ENCODE measurements around the gene RHOA. TPM values are rescaled to one million over a fixed set of nuclear protein-coding genes. Genes with fewer than 3 reads are reported as not detected.
"Not testable (repeated sequence)": the region's sequence is repeated elsewhere in the genome, so short reads cannot be mapped to it uniquely, and the experiment has no call there.

RHOA gene
- total RNA-seq, 2 donors from 2014 or later = 311 to 334 TPM

DNA sequence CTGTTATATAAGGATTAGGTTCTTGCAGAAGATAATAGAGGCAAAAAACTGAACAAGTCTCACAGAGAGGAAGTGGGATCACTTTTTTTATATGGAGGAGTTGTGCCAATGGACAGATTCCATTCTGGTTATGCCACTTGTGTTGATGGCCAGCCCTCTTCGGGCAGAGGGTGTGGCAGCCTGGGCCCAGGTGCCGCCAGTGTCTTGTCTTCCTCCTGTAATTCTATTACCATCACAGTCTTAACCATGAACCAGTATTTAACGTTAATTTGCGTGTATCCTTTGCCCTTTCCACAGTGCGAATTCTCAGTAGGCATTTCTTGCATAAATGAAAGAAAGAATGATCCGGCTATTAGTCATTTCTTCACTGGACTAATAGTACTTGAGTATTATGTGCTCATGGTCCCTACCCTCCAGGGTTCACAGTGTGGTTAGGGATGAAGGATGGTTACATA, 65.0 kb downstream of the RHOA start:
- intact Hi-C loops (cut with DNase I) = no loop called here
- DNase-seq (no peak), ATAC-seq (no peak)

DNA sequence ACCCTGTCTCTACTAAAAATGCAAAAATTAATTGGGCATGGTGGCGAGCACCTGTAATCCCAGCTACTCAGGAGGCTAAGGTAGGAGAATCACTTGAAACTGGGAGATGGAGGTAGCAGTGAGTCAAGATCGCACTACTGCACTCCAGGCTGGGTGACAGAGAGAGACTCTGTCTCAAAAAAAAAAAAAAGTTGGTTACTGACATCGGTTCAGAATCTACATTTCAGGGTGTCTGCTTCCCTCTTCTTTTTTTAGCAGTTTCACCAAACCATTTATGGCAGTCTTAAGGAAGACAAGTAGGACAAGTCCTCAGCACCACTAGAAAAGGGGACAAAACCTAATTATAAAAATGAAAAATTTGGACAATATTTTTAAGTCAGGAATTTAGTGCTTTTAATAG, 68.6 kb downstream of the RHOA start:
- DNase-seq (no peak), ATAC-seq (no peak)
- intact Hi-C loops (cut with DNase I) = loop anchor here in 1 of 2 donors (5.0 kb wide), 2 partner anchors 69 to 104 kb away; partner anchors contain the start of genes RHOA and TCTA

DNA sequence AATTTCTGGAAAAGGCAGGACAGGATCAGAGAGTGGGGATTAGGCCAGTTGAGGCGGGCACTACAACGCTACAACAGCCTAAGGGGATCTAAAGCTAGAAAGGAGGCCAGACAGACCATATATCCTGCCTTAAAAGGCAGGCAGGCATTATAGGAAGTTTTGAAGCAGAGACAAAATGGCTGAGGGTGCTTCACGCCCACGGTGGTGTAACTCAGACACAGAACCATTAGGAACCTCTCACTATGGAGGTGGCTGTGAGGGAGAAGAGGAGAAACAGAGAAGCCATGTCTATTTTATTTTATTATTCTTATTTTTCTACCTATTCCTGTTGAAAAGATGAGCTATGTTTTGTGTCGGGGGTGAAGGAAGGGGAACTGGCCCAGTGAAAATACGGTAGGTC, 69.8 kb downstream of the RHOA start:
- DNase-seq (no peak), ATAC-seq (no peak)
- intact Hi-C loops (cut with DNase I) = loop anchor here in 1 of 2 donors (5.0 kb wide), 2 partner anchors 70 to 105 kb away; partner anchors contain the start of genes RHOA and TCTA

DNA sequence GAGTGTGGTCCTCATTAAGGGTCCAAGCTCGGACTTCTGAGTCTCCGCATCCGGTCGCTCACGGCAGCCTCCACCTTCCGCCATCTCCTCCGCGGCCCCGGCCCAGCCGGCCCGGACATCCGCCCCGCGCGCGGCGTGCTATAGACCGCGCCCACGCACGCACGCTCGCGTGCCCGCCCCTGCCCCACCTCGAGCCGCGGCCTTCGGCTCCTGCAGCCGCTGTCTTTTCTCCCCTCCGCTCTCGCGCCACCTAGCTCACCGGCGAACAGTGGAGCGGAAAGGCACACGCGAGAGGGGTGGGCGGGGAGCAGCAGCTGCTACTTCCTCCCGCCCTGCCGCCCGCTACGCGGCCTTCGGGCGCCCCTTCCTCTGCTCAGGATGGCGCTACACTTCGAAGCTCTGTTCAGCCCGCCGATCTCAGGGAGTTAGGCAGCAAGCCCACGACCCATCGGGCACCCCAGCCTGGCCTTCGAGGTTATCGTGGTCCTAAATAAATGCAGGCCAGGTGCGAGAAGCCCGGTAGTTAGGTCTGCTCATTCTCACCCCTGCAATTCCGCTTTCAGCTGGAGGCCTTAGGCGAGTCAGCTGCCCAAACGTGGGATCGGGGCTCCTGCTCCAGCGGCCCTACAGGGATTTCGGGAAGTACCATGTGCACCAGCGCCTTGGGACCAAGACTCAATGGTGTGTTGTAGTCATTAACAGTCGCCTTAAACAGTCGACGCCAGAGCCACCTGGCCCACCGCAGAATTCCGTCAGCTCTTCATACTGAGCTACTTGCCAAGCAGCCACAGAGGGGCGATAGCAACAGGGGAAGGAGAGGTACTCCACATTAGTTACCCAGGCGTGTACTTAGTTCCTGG, 71.6 kb downstream of the RHOA start, which contains the start of gene USP4:
USP4 (minus strand) TSS at position 113 of the 860 bp plus-strand sequence; CDS start at position 84, 29 bp downstream.
- intact Hi-C loops (cut with DNase I) = loop anchor here in 1 of 2 donors (5.0 kb wide), 2 partner anchors 72 to 107 kb away; partner anchors contain the start of genes RHOA and TCTA
- DNase-seq (peak; percentile 93), ATAC-seq (peak; percentile 98)

DNA sequence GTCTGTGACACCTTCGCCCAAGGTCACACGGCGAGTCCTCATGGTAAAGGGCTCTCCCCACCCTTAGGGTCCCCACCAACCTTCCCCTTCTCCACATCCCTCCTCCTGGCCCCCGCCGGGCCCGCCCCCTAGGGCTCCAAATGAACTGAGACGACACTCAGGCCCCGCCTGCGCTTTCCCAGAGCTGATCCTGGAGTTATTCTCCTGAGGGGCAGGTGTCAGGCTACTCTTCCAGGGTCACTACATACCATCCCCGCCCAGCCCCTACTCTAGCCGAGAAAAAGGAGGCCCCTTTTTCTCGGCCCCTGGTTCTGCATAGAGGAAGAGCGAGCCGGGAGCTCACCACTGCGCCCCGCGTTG, 72.2 kb downstream of the RHOA start:
- intact Hi-C loops (cut with DNase I) = no loop called here
- peak; percentile 5 to 40 for ATAC-seq

DNA sequence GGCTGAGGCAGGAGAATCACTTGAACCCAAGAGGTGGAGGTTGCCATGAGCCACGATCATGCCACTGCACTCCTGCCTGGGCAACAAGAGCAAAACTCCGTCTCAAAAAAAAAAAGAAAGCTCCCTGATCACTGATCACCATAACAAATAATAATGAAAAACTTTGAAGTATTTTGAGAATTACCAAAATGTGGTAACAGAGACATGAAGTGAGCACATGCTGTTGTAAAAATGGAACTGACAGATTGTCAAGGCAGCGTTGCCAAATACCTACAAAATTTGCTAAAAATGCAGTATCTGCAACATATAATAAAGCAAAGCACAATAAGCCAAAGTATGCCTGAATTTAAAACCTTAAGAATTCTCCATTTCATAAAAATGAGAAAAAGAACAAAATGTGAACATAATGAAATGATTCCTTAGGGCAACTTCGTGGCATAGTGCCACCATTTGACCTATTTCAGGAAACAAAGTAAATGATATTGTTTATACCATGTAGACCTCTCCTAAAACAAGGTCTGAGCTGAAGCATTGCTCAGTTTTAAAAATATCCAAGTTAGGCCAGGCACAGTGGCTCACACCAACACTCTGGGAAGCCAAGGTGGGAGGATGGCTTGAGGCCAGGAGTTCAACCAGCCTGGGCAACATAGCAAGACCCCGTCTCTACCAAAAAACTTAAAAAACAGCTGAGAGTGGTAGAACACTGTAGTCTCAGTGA, 77.7 kb downstream of the RHOA start:
- ATAC-seq (no peak), DNase-seq (no peak)
- intact Hi-C loops (cut with DNase I) = no loop called here

More for the DNA sequence above, 72.2 kb downstream of the RHOA start:
- DNase-seq = peak; percentile 44

DNA sequence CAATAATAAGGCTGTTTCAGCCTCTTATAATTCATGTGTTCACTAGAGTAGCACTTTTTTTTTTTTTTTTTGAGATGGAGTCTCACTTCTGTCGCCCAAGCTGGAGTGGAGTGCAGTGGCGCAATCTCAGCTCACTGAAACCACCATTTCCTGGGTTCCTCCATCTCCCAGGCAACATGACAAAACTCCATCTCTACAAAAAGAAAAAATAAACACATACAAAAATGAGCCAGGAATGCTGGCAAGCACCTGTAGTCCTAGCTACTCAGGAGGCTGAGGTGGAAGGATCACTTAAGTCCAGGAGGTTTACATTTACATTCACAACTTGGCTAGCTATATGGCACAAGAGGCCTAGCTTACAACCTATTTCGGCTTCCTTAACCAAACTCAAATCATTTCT, 78.7 kb downstream of the RHOA start:
- peak in 1 of 2 donors; percentile 22 for ATAC-seq
- no peak for DNase-seq
- intact Hi-C loops (cut with DNase I) = no loop called here

DNA sequence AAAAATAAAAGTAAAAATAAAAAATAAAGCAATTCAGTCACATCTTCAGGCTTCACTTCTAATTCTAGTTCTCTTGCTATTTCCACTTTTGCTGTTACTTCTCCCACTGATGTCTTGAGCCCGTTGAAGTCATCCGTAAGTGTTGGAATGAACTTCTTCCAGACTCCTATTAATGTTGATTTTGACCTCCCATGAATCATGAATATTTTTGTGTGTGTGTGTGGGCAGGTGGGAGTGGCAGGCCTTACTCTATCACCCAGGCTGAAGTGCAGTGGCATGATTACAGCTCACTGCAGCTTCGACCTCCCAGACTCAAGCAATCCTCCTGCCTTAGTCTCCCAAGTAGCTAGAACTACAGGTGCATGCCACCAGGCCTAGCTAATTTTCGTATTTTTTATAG, 82.6 kb downstream of the RHOA start:
- DNase-seq = no peak
- ATAC-seq = no peak
- intact Hi-C loops (cut with DNase I) = no loop called here

DNA sequence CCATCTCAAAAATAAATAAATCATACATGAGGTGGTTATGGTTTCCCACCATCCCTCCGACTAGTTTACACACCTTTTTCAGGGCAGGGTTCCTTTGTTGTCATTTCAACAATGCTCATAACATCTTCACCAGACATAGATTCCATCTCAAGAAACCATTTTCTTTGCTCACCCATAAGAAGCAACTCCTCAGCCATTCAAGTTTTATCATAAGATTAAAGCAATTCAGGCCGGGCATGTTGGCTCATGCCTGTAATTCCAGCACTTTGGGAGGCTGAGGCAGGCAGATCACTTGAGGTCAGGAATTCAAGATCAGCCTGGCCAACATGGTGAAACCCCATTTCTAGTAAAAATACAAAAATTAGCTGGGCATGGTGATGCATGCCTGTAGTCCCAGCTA, 83.4 kb downstream of the RHOA start:
- ATAC-seq; DNase-seq; intact Hi-C loops (cut with DNase I): not testable (repeated sequence)

DNA sequence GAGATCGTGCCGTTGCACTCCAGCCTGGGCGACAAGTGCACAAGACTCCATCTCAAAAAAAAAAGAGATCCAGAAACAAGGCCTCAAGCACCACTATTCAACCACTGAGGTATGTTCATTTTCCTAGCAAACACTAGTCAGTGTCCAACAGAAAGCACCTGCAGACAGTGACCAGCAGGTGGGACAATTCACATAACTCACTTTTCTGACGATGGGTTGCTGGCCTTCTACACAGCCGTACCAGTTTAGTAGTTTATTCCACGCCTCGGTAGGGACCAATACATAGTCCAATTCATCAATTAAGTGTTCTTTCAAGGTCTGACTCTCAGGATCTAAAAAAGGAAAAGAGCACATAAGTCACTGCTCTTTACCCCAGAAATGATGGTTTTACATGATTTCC, 84.3 kb downstream of the RHOA start:
- DNase-seq (no peak), ATAC-seq (no peak)
- intact Hi-C loops (cut with DNase I) = no loop called here

DNA sequence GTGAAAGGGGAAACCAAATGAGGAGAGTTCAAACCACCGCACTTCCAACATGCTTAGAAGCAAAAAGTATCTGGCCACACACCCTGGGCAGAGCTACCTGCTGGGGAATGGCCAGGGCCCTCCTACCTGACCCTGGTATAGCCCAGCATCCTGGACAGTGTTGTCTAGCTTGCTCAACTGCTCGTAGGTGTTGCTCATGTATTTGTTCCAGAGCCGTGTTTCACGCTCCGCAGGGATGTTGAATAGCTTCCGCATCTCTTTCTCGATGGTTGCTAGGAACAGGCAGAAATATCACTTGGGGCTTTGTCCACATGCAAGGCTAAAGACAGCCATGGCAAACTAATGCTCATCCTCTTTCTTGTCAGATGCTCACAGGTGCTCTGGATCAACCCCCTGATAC, 87.0 kb downstream of the RHOA start:
- DNase-seq (no peak), ATAC-seq (no peak)

DNA sequence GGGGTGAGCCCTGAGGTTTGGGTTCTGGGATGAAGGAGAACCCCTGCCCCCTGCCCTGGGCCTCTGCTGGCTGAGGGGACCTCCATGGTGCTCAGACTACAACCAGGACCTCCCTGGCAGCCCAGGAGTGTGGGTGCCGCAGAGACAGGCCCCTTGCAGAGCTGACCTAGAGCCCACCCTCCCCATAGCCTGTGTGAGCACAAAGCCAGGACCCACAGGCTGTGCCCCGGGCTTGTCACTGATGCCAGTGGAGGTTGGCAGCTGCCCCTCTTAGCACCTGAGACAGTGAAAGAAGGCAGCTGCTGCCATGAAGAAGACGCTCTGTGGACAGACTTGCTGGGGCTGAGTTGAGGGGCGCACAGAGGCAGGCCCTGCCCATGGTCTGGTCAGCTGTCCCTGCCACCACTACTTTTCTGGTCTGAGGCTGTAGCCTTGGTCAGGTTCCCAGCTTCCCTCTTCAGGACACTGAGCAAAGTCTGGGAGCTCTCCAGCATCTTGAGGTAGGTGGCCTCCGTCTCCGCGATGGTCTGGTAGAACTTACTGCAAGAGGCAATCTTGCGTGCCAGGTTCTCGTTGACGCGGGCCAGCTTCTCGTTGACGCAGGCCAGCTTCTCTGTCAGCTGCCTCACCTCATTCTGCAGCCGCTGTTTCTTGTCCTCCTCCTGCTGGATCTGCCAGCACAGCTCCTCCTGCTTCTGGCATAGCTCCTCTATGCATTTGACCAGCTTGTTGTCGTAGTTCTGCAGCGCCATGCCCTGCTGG, 94.9 kb downstream of the RHOA start:
- DNase-seq = no peak
- ATAC-seq = no peak
- intact Hi-C loops (cut with DNase I) = no loop called here

More for the DNA sequence above, 87.0 kb downstream of the RHOA start:
- intact Hi-C loops (cut with DNase I) = no loop called here

DNA sequence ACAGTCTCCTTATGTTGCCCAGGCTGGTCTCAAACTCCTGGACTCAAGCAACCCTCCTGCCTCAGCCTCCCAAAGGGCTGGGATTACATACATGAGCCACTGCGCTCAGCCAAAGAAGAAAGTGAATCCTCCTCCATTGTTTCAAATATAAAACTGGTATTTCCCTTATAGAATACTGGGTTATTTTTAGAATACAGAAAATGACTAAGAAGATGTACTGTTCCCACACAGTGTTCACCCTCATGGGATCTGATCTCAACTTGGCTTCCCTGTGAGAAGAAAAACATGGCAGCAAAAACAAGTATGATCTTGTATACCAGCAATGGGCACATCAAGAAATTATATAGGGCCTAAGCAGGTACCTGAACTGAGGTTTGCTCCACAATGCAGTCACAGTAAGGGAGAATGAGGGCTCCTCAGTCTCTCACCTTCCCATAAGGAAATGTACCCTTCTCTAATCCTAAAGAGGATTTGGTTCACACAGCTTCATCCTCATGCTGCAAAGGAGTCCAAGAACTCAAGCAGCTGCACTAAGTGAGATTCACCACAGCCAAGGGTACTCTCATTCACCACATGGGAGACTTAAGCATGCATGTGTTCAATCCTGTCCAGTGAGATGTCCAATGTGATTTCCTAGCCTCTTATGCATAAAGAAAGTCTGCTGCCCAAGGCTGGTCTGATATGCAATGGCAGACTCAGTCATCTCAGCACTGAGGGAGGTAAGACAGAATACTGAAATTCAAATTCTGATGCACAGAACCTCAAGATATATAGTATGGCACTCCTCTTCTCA, 97.7 kb downstream of the RHOA start:
- ATAC-seq = no peak
- intact Hi-C loops (cut with DNase I) = no loop called here

DNA sequence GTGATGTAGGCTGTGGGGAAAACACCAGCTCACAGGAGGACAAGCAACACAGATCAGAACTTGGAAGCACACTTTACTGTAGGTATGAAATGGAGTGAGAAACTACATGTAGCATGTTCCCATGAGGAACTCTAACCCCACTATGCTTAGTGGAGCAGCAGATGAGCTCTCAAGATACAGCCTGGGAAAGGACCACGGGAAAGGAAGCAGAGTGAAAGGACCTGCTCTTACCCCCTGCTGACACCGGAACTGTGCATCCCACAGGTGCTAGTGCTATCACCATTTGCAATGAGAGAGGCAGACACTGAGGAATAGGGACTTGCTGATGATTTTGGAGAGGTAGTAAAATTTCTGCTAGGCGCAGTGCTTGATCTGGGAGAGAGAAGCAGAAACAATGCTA, 100.5 kb downstream of the RHOA start:
- no peak for DNase-seq
- intact Hi-C loops (cut with DNase I) = no loop called here
- no peak for ATAC-seq

More for the DNA sequence above, 97.7 kb downstream of the RHOA start:
- DNase-seq = no peak

DNA sequence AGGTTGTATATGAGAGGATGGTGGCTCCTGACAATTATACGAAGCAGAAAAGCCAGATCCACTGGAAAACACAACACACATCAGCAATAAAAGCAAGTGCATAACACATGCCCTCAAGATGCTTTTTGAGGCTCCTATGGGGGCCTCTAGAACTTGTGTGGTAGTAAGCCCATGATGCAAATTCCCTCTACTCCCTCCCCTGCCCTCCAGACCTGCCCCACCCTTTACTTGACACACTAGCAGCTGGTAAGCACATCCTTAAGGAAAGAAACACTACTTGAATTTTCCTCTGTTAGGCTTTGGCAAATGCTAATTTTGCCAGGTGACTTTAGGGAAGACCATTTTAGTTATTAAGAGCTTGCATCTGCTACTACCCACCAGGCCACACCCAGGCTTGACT, 101.1 kb downstream of the RHOA start:
- intact Hi-C loops (cut with DNase I) = no loop called here
- ATAC-seq (no peak), DNase-seq (no peak)

Measured in left cardiac atrium (tissue), 4 donors.